GM18873 (cell line): ENCODE results near the gene GRIK1.

Experiments used
- ATAC-seq: cut with Tn5 transposase; IDR thresholded peaks from one replicate; pipeline ENCODE4 v1.9.1; 2021; ENCODE audit warnings: mild to moderate bottlenecking, moderate library complexity, moderate number of reproducible peaks; ENCODE audit not compliant: unreplicated experiment, low FRiP score

GRIK1 gene

GRCh38 chr21:29793712-29794111 lies 146.1 kb downstream of the GRIK1 start:
- ATAC-seq = no peak

GRCh38 chr21:29789393-29789792 lies 150.4 kb downstream of the GRIK1 start:
- no peak for ATAC-seq

- ATAC-seq = no peak
Observed at GRCh38 chr21:29788752-29789151, 151.0 kb downstream of the GRIK1 start.

- ATAC-seq = no peak
Observed at GRCh38 chr21:29787361-29787909, 152.4 kb downstream of the GRIK1 start.

GRCh38 chr21:29786496-29787360 lies 153.1 kb downstream of the GRIK1 start:
- no peak for ATAC-seq

- no peak for ATAC-seq
Observed at GRCh38 chr21:29777160-29777559, 162.6 kb downstream of the GRIK1 start.

- ATAC-seq = no peak
Observed at GRCh38 chr21:29775462-29775861, 164.3 kb downstream of the GRIK1 start.

- ATAC-seq = no peak
Observed at GRCh38 chr21:29771491-29772066, 168.2 kb downstream of the GRIK1 start.

GRCh38 chr21:29763674-29764073 lies 176.1 kb downstream of the GRIK1 start:
- ATAC-seq = no peak

GRCh38 chr21:29762570-29763082 lies 177.2 kb downstream of the GRIK1 start:
- ATAC-seq = no peak

GRCh38 chr21:29753216-29753615 lies 186.6 kb downstream of the GRIK1 start:
- no peak for ATAC-seq

GRCh38 chr21:29751473-29752185 lies 188.2 kb downstream of the GRIK1 start:
- no peak for ATAC-seq

- no peak for ATAC-seq
Observed at GRCh38 chr21:29749957-29750356, 189.8 kb downstream of the GRIK1 start.

- ATAC-seq = no peak
Observed at GRCh38 chr21:29749223-29749622, 190.6 kb downstream of the GRIK1 start.

- ATAC-seq = no peak
Observed at GRCh38 chr21:29748391-29749167, 191.2 kb downstream of the GRIK1 start.

GRCh38 chr21:29741761-29742160 lies 198.0 kb downstream of the GRIK1 start:
- no peak for ATAC-seq

- ATAC-seq = no peak
Observed at GRCh38 chr21:29739176-29739575, 200.6 kb downstream of the GRIK1 start.

- no peak for ATAC-seq
Observed at GRCh38 chr21:29738730-29739129, 201.1 kb downstream of the GRIK1 start.

- ATAC-seq = no peak
Observed at GRCh38 chr21:29737186-29737585, 202.6 kb downstream of the GRIK1 start.

- ATAC-seq = no peak
Observed at GRCh38 chr21:29730281-29730680, 209.5 kb downstream of the GRIK1 start.
